Lung microvascular endothelial cell (primary cell): ENCODE results near the gene IFT81. TPM values are rescaled to one million over a fixed set of nuclear protein-coding genes. Genes with fewer than 3 reads are reported as not detected.
A peak's percentile ranks its signal among the peaks of the same experiment; 100 is the strongest.

ENCODE experiments used
- DNase-seq, 2 donors: peaks; one replicate each; pipeline versions ENCODE4 v3.0.0 to v3.0.0-alpha.2; 2010; ENCODE audit warnings: low read depth in 2 of 2
- total RNA-seq: library from RNA; depleted of rRNA; stranded (reverse); fragments of >200 nt; gene quantifications from 2 replicates; pipeline ENCODE4 v1.2.1, GENCODE V29; 2014

The IFT81 gene
- total RNA-seq, 1 donor from 2014 or later, result 7.5 TPM

DNA sequence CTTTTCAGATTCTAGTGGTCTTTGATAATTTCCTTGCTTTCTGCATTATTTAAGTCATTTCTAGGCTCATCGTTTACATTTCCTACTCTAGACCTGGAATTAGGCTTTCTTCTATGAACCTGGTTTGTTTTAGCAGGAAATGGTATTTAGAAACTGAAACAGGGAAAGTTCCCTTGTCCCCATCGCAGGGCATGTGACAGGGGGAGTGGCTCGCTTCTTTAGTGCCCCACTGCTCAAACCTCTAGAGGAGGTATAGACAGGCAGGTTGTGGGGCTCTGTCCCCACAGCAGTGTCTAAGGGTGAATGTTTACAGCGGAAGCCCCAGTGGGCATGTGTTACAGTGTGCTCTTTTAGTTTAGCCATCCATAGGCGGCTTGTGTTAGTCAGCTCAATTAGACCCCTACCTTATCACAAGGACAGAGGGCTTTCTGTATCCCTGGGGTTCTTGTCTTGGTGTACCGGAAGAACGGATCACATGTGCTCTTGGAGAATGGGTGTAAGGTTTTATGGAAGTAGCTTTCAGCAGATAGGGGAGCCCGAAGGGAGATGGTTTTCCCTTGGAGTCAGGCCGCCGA is 25.0 kb downstream of the IFT81 start:
- no peak for DNase-seq

DNA sequence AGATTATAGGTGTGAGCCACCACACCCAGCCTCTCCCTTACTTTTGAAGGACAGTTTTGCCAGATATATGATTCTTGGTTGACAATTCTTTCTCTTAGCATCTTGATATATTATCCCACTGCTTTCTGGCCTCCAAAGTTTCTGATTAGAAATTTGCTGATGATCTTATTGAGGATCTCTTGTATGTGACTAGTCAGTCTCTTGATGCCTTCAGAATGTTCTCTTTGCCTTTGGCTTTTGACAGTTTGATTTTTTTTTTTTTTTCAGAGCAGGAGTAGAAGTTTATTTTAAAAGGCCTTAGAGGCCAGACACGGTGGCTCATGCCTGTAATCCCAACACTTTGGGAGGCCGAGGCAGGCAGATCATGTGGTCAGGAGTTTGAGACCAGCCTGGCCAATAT is 32.6 kb downstream of the IFT81 start:
- no peak for DNase-seq

DNA sequence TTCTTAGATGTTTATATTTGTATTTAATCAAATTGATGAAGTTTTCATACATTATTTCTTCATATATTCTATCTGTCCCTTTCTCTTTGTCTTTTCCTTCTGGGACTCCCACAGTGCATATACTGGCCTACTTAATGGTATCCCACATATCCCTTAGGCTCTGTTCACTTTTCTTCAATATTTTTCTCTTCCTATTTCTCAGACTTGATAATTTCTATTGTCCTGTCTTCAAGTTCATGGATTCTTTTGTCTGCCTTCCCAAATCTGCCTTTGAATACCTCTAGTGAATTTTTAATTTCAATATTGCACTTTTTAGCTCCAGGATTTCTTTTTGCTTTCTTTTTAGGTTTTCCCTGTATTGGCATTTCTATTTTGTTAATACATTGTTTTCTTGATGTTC is 33.4 kb downstream of the IFT81 start:
- no peak for DNase-seq

DNA sequence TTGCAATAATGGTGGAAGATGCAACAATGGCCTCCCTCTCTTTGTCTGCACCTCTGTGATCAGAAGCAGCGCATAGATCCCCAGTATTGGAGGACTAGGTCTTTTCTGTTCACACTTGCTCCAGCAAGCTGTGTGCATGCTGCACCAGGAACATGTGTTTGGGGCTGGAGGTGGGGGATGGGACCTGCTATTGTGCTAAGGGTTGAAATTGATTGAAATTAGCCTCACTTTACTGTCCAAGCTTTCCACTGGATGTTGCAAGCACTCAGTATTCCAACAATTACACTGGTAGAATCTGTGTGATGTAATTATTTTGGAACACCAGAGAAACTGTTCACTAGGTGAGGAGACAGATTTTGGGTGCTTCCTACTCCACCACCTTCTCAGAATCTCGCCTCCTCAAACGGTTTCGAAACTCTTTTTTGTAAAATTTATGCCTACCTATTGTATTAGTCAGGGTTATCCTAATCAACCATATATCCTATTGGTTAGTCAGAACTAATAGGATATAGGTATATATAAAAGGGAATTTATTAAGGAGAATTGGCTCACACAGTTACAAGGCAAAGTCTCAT is 35.6 kb downstream of the IFT81 start:
- DNase-seq, result no peak

DNA sequence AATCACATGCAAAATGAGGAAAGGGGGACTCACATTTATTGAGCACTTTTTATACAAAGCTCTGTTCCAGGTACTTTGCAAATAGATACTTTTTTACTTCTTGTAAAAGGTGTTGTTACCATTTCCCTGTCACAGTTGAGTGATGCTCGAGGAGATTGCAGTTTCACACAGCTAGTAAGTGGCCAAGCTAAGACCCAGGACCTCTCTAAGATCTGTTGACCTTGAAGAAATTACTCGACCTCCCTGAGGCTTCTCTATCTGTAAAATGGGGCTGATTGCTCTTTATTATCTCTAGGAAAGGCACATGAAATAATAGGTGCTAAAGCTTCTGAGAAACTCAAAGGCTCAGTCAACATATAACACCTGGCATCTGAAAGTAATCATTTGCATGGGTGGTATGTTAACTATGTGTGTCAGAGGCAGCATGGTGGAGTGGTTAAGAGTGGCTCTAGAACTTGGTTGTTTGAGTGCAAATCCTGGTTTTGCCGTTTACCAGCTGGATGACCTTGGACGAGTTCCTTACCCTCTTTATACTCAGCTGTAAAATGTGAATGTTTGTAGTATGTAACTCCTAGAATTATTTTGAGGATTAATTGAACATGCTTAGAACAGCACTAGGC is 41.5 kb downstream of the IFT81 start:
- DNase-seq, result no peak

DNA sequence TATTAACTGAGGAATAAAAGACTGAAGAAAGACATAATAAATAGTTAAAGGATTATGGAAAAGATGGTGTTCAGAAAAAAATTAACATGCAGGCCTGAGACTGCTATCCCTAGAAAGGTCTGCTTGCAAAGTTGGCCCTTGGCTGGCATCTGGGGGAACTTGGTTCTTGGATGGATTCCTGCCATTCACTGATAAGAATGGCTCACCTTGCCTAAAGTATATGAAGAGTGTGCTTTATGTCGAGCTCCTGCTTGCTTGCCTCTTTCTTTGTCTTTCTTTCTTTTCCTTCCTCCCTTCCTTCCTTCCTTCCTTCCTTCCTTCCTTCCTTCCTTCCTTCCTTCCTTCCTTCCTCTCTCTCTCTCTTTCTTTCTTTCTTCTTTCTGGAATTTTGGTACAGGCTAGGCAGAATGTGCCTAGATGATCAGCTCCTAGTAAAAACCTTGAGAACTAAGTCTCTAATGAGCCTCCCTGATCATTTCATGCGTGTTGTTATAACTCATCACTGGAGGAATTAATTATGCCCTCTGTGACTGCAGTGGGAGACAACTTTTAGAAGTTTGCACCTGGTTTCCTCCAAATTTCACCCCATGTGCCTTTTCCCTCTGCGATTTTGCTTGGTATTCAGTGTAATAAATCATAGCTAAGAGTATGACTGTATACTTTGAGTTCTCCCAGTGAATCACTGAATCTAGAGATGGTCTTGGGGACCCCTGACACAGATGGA is 44.7 kb downstream of the IFT81 start:
- DNase-seq, result no peak

DNA sequence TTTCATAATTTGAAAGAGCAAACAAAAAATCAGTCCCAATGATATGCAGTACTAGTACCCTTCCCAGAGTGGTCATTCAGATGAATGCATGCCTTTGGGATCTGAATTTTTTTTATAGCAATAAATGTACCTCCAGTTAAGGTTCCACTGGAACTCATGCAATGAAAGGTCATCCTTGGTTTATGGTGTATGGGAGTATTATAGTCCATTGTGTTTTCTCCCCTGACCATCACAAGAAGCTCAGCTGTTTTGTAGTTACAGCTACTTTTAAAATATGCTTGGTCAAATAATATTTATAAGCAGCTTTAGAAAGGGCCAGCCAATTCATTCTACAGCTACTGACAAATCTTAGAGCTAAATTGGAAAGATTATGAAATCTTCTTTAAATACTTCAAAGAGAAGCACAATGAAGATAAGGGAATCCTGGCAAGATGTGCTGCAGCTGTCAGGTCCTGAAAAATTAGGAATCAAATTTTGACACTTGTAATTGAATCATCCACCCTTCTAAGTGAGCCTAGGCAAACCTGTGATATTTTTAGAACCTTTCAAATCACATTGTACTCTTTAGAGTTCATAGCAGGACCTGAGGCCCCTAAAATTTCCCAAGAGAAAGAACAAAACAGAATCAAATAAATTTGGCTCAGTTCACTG is 46.5 kb downstream of the IFT81 start:
- no peak for DNase-seq

DNA sequence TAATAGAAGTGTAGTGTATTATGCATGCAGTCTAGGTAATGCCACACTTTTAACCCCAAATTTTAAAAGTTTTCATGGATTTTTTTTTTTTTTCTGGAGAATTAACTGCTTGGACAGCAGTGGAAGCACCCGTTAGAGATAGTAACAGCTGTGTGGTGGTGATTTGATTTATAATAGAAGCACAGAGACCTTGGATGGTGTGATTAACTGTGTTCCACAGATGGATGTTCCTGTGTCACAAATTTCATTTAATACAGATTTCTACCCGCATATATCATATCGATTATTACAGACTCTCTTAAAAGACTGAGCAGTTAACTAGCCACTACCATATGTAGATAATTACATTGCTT is 47.0 kb downstream of the IFT81 start:
- no peak for DNase-seq

DNA sequence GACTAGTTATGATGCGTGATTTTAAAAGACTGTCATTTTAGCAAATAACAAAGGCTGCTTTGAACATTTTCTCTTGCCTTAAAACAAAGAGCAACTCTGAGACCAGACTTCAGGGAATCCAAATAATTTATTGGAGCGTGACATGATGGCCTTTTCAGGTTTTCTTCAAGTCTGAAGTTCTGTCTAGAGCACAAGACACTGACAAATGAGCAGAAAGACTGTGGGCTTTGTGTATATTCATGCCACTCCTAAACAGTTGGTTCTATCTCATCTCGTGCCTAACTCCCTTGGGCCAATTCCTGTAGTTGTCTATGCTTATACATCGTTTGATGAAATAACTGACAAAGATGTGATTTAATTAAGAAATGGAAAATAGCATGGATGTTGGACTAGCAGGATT is 47.5 kb downstream of the IFT81 start:
- DNase-seq, result no peak

DNA sequence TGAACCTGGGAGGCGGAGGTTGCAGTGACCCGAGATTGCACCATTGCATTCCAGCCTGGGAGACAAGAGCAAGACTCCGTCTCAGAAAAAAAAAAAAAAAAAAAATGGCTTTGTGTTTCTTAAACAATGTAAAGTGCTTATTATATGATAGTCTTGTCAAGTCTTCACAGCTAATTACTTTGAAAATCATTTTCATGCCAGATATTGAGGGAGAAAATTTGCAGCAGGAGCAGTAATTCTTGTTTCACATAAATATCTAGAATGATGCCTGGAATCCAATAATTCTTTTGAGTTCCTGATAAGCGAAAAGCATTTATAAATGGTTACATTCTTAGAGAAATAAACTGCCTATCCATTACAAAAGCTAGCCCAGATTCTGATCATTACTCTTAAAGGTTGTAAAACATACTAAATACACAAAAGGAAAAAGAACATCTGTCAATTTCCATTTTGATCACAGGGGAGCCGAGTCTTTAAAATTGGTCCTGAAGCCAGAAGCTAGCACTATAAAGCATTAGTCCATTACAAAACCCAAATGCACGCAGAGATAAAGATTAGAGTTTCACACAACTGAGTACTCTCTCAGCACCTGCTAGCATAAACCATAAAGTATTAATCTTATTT is 50.3 kb downstream of the IFT81 start:
- DNase-seq, result no peak

DNA sequence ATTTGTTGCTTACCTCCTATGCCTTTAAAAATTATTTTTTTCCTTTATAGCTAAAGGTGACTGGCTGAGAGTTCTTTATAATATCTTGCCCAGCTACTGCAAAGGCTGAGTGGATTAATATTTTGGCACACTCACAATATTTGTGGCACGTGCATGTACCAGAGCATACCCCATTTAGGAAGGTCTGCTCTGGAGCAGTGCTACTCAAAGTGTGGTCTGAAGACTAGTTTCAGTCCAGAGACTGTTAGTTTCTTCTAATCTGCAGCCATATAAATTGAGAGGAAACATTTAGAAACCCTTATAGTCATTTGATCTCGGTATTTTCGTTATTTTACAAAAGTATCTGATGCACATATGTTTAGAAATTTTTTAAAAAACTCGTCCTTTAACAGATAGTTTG is 51.0 kb downstream of the IFT81 start:
- no peak for DNase-seq

DNA sequence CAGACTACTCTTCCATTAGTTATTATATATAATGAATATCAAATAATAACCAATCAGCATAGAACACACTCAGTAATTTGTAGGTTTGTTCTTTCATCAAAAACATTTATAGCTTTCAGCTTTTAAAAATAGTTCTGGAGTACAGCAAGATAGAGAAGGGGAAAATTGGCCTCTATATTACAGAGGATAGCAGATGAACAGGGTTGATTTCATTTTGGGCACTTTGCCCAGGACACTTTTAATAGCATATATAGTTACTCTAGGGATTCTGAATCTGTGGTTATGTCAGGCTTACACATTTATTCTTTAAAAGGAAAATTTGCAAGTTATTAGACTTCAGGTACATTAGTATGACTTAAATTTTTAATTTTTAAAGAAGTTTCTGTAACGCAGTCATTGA is 52.6 kb downstream of the IFT81 start:
- peak in 1 of 2 donors; percentile 44 for DNase-seq

DNA sequence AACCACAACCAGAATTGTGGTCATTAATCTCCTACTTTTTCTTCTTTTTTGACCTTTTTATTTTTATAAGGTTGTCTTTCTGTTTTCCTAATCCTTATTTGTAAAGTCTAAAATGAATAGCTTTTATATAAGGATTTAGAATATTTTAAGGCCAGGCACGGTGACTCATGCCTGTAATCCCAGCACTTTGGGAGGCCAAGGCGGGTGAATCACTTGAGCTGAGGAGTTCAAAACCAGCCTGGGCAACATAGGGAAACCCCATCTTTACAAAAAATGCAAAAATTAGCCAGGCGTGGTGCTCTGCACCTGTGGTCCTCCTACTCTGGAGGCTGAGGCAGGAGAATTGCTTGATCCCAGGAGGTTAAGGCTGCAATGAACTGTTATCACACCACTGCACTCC is 55.1 kb downstream of the IFT81 start:
- no peak for DNase-seq

DNA sequence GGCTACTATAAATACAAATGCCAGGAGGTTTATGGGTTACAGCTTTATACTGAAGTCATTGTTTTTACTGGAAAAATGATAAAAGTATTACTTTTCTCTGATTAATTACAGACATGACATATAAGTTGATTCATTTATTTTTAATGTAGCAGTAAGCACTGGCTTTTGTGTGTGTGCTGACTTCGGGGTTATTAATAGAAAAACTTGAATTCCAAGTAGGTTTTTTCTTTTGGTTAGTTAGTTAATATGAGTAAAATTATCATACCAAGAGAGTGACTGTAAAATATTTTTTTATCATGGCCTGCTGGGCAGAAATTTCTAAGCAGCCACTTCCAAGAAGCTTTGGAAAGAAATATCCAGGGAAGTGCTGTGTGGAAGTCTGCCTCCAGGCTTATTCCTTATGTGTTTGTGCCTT is 56.4 kb downstream of the IFT81 start:
- DNase-seq, result no peak

DNA sequence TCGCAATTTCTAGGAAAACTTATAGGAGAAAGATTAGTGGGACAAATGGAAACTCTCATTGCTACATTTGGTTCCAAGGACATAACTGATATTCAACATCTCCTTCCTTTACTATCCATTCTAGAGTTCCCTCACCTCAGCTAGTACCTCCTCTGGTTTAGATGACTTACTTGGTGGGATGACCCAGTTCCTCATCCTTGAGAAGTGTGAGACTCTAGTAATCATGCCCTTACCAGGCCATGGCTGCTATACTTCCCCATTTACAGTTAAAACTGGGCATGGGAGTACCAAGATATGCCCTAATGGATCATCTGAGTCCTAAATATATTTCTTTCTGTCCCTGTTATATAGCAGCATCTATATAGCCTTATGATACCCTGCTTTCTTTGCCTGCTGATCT is 58.1 kb downstream of the IFT81 start:
- DNase-seq, result no peak

DNA sequence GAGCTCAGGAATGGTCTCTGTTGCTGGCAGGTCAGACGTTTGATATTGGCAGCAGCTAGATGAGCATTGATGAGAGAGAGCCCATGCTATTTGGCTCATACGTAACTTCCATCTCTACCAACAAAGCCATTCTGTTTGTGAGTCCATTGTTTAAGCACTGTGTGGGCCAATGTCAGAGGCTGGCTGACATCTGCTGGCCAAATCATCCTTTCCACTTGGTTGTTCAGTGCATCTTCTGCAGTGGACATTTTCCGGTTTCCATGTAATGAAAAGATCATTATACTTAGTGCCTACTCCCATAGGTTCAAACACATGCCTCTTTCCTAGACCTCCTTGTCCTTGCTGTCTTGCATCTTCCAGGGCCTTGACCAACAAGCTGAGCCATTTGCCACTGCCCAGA is 59.2 kb downstream of the IFT81 start:
- peak in 1 of 2 donors; percentile 26 for DNase-seq

DNA sequence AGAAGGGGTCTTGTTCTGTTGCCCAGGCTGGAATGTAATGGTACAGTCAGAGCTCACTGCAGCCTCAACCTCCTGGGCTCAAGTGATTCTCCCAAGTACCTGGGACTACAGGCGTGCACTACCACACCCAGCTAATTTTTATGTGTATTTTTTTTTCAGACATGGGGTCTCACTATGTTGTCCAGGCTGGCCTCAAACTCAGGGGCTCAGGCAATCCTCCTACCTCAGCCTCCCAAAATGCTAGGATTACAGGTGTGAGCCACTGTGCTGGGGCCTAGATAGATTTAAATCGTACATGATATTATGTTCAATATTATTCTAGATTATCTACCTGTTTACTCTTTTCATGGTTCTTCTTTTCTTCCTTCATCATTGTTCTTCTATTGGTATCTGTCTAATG is 61.5 kb downstream of the IFT81 start:
- DNase-seq, result no peak

DNA sequence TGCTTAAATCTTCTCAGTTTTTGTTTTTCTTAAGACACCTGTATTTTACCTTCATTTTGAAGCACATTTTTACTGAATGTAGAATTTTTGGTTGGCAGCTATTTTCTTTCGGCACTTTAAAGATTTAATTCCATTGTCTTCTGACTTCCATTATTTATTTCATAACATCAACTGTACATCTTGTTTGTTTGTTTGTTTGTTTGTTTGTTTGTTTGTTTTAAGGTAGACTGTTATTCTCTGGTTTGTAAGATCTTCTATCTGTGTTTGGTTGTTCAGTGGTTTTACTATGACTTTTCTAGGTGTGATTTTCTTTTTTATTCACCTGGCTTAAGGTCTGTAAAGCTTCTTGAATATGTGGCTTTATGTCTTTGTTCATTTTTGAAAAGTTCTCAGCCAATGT is 61.9 kb downstream of the IFT81 start:
- DNase-seq, result no peak

DNA sequence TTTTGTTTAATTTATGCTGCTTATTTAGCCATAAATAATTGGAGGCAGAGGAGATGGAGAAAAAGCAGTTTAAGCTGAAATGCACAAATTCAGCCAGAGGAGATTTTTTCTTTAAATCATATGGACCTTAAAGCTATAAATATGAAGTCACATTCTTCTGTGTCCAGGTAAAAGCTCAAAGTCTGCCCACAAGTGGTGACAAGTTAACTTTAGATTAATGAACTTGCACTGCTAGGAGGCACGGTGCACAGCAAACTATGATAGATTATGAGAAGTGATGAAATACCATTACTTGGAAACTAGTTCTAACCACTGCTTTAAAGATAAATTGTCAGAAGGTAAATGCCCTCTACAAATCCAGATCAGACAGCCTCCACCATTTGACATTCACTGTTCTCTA is 69.0 kb downstream of the IFT81 start:
- no peak for DNase-seq

DNA sequence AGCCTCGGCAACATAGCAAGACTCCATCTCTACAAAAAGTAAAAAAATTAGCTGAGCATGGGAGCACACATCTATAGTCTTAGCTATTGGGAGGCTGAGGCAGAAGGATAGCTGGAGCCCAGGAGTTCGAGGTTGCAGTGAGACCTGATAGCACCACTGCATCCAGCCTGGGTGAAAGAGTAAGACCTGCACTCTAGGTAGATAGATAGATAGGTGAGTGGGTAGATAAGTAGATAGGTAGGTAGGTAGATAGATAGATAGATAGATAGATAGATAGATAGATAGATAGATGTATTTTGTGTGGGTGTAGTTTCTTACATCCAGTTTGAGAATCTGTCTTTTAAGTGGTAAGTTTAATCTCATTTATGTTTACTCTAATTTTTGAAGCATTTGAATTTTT is 72.8 kb downstream of the IFT81 start:
- DNase-seq, result no peak

DNA sequence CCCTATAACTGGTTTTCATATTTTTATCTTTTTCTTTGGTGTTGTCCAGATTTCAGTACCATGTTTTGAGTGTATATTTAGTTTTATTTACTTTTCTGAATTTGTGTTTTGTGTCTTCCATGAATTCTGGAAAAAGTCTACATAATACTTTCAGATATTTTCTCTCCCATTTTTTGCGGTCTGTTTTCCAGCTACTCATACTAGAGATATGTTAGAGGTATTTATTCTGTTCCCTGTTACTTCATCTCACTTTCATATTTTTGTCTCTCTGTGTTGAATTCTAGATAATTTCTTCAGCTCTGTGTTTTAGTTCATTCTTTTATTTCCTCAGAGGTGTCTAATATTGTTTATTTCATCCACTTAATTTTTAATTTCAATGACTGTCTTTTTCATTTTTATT is 74.2 kb downstream of the IFT81 start:
- no peak for DNase-seq
